HG02678 (cell line): ENCODE results near the gene CALD1.

Experiments used
- ATAC-seq: cut with Tn5 transposase; IDR thresholded peaks from one replicate; pipeline ENCODE4 v1.9.1; 2021; ENCODE audit warnings: mild to moderate bottlenecking, moderate library complexity; ENCODE audit not compliant: unreplicated experiment

Gene CALD1

GRCh38 chr7:134826105-134826504 lies 46.7 kb downstream of the CALD1 start:
- no peak for ATAC-seq

GRCh38 chr7:134827436-134827835 lies 48.0 kb downstream of the CALD1 start:
- ATAC-seq, result no peak

- ATAC-seq, result no peak
Measured at GRCh38 chr7:134827889-134828288, 48.5 kb downstream of the CALD1 start.

GRCh38 chr7:134828361-134828760 lies 48.9 kb downstream of the CALD1 start:
- no peak for ATAC-seq

- no peak for ATAC-seq
Measured at GRCh38 chr7:134829380-134829986, 50.0 kb downstream of the CALD1 start.

- no peak for ATAC-seq
Measured at GRCh38 chr7:134831862-134832261, 52.4 kb downstream of the CALD1 start.

GRCh38 chr7:134832367-134832766 lies 52.9 kb downstream of the CALD1 start:
- no peak for ATAC-seq

GRCh38 chr7:134834689-134835462 lies 55.4 kb downstream of the CALD1 start:
- no peak for ATAC-seq

- ATAC-seq, result no peak
Measured at GRCh38 chr7:134835463-134835823, 56.0 kb downstream of the CALD1 start.

- ATAC-seq, result no peak
Measured at GRCh38 chr7:134836447-134836846, 57.0 kb downstream of the CALD1 start.

GRCh38 chr7:134839298-134839697 lies 59.9 kb downstream of the CALD1 start:
- ATAC-seq, result no peak

- ATAC-seq, result no peak
Measured at GRCh38 chr7:134842062-134842461, 62.6 kb downstream of the CALD1 start.

GRCh38 chr7:134842886-134843430 lies 63.5 kb downstream of the CALD1 start:
- ATAC-seq, result no peak

- ATAC-seq, result no peak
Measured at GRCh38 chr7:134844200-134844599, 64.8 kb downstream of the CALD1 start.

GRCh38 chr7:134845461-134845860 lies 66.0 kb downstream of the CALD1 start:
- ATAC-seq, result peak; percentile 66

GRCh38 chr7:134847851-134848588 lies 68.6 kb downstream of the CALD1 start:
- ATAC-seq, result no peak

GRCh38 chr7:134850066-134850465 lies 70.6 kb downstream of the CALD1 start:
- ATAC-seq, result no peak

GRCh38 chr7:134851141-134851540 lies 71.7 kb downstream of the CALD1 start:
- no peak for ATAC-seq

GRCh38 chr7:134852625-134853024 lies 73.2 kb downstream of the CALD1 start:
- ATAC-seq, result no peak

- ATAC-seq, result no peak
Measured at GRCh38 chr7:134854816-134855215, 75.4 kb downstream of the CALD1 start.

- ATAC-seq, result no peak
Measured at GRCh38 chr7:134855442-134855841, 76.0 kb downstream of the CALD1 start.

- ATAC-seq, result no peak
Measured at GRCh38 chr7:134856091-134856490, 76.7 kb downstream of the CALD1 start.
